ENCODE results near the gene LLGL1.
"Not testable (repeated sequence)": the region's sequence is repeated elsewhere in the genome, so short reads cannot be mapped to it uniquely, and the experiment has no call there.

The LLGL1 gene

GRCh38 chr17:18206962-18207361, 18.5 kb upstream of the LLGL1 start:
- H3K36me3 ChIP-seq (ENCODE audit: control insufficient read depth in 5 of 5, insufficient read depth in 5 of 5, low read length in 5 of 5), result peaks cover 0 to 77% (median 69%) of the 10 kb centered on the region in 5 donors
- H3K9ac ChIP-seq (ENCODE audit: low read length in 5 of 5), result no peak overlapping the region
- H3K9me3 ChIP-seq (ENCODE audit: control insufficient read depth in 5 of 5, low read length in 5 of 5), result no peaks in the 10 kb centered on the region
- H3K4me1 ChIP-seq (ENCODE audit: control insufficient read depth in 5 of 5, insufficient read depth in 5 of 5, low read length in 5 of 5), result peaks cover 0 to 2% (median 0%) of the 10 kb centered on the region in 5 donors
- H3K27ac ChIP-seq (ENCODE audit: low read depth, low read length), result no peak overlapping the region
- H3K4me3 ChIP-seq (ENCODE audit: low read depth in 1 of 5, low read length in 5 of 5), result no peak overlapping the region
- H3K27me3 ChIP-seq (ENCODE audit: control insufficient read depth in 5 of 5, insufficient read depth in 4 of 5, low read length in 5 of 5), result no peaks in the 10 kb centered on the region

- H3K27ac ChIP-seq (ENCODE audit: low read depth, low read length), result no peak overlapping the region
- H3K36me3 ChIP-seq (ENCODE audit: control insufficient read depth in 5 of 5, insufficient read depth in 5 of 5, low read length in 5 of 5), result peaks cover 0 to 75% (median 67%) of the 10 kb centered on the region in 5 donors
- no peaks in the 10 kb centered on the region for H3K27me3 ChIP-seq (ENCODE audit: control insufficient read depth in 5 of 5, insufficient read depth in 4 of 5, low read length in 5 of 5)
- no peak overlapping the region for H3K4me3 ChIP-seq (ENCODE audit: low read depth in 1 of 5, low read length in 5 of 5)
- no peaks in the 10 kb centered on the region for H3K9me3 ChIP-seq (ENCODE audit: control insufficient read depth in 5 of 5, low read length in 5 of 5)
- H3K4me1 ChIP-seq (ENCODE audit: control insufficient read depth in 5 of 5, insufficient read depth in 5 of 5, low read length in 5 of 5), result no peaks in the 10 kb centered on the region
- H3K9ac ChIP-seq (ENCODE audit: low read length in 5 of 5), result no peak overlapping the region
These were observed 17.3 kb upstream of the LLGL1 start for GRCh38 chr17:18208092-18208491.

GRCh38 chr17:18213666-18214270, 11.7 kb upstream of the LLGL1 start:
- peaks cover 0 to 25% (median 22%) of the 10 kb centered on the region in 5 donors for H3K36me3 ChIP-seq (ENCODE audit: control insufficient read depth in 5 of 5, insufficient read depth in 5 of 5, low read length in 5 of 5)
- H3K9ac ChIP-seq (ENCODE audit: low read length in 5 of 5), result no peak overlapping the region
- H3K27me3 ChIP-seq (ENCODE audit: control insufficient read depth in 5 of 5, insufficient read depth in 4 of 5, low read length in 5 of 5), result no peaks in the 10 kb centered on the region
- no peaks in the 10 kb centered on the region for H3K9me3 ChIP-seq (ENCODE audit: control insufficient read depth in 5 of 5, low read length in 5 of 5)
- H3K4me3 ChIP-seq (ENCODE audit: low read depth in 1 of 5, low read length in 5 of 5), result no peak overlapping the region
- H3K4me1 ChIP-seq (ENCODE audit: control insufficient read depth in 5 of 5, insufficient read depth in 5 of 5, low read length in 5 of 5), result peaks cover 3 to 14% (median 10%) of the 10 kb centered on the region in 5 donors
- no peak overlapping the region for H3K27ac ChIP-seq (ENCODE audit: low read depth, low read length)

- not testable (repeated sequence) for H3K27ac ChIP-seq (ENCODE audit: low read depth, low read length); H3K9me3 ChIP-seq (ENCODE audit: control insufficient read depth in 5 of 5, low read length in 5 of 5); H3K27me3 ChIP-seq (ENCODE audit: control insufficient read depth in 5 of 5, insufficient read depth in 4 of 5, low read length in 5 of 5); H3K9ac ChIP-seq (ENCODE audit: low read length in 5 of 5); H3K36me3 ChIP-seq (ENCODE audit: control insufficient read depth in 5 of 5, insufficient read depth in 5 of 5, low read length in 5 of 5); H3K4me3 ChIP-seq (ENCODE audit: low read depth in 1 of 5, low read length in 5 of 5)
- H3K4me1 ChIP-seq (ENCODE audit: control insufficient read depth in 5 of 5, insufficient read depth in 5 of 5, low read length in 5 of 5), result peaks cover 8 to 43% (median 32%) of the 10 kb centered on the region in 5 donors
These were observed 8.5 kb upstream of the LLGL1 start for GRCh38 chr17:18216906-18217305.

- no peak overlapping the region for H3K27ac ChIP-seq (ENCODE audit: low read depth, low read length)
- H3K27me3 ChIP-seq (ENCODE audit: control insufficient read depth in 5 of 5, insufficient read depth in 4 of 5, low read length in 5 of 5), result no peaks in the 10 kb centered on the region
- no peaks in the 10 kb centered on the region for H3K36me3 ChIP-seq (ENCODE audit: control insufficient read depth in 5 of 5, insufficient read depth in 5 of 5, low read length in 5 of 5)
- no peak overlapping the region for H3K4me3 ChIP-seq (ENCODE audit: low read depth in 1 of 5, low read length in 5 of 5)
- no peaks in the 10 kb centered on the region for H3K9me3 ChIP-seq (ENCODE audit: control insufficient read depth in 5 of 5, low read length in 5 of 5)
- H3K4me1 ChIP-seq (ENCODE audit: control insufficient read depth in 5 of 5, insufficient read depth in 5 of 5, low read length in 5 of 5), result peaks cover 8 to 43% (median 32%) of the 10 kb centered on the region in 5 donors
- no peak overlapping the region for H3K9ac ChIP-seq (ENCODE audit: low read length in 5 of 5)
These were observed 7.9 kb upstream of the LLGL1 start for GRCh38 chr17:18217412-18218015.

- no peaks in the 10 kb centered on the region for H3K36me3 ChIP-seq (ENCODE audit: control insufficient read depth in 5 of 5, insufficient read depth in 5 of 5, low read length in 5 of 5)
- no peak overlapping the region for H3K4me3 ChIP-seq (ENCODE audit: low read depth in 1 of 5, low read length in 5 of 5)
- H3K27ac ChIP-seq (ENCODE audit: low read depth, low read length), result peak overlapping the region; percentile 56
- H3K9ac ChIP-seq (ENCODE audit: low read length in 5 of 5), result peak overlapping the region in 1 of 5 donors; percentile 21
- H3K4me1 ChIP-seq (ENCODE audit: control insufficient read depth in 5 of 5, insufficient read depth in 5 of 5, low read length in 5 of 5), result peaks cover 8 to 43% (median 32%) of the 10 kb centered on the region in 5 donors
- no peaks in the 10 kb centered on the region for H3K9me3 ChIP-seq (ENCODE audit: control insufficient read depth in 5 of 5, low read length in 5 of 5)
- no peaks in the 10 kb centered on the region for H3K27me3 ChIP-seq (ENCODE audit: control insufficient read depth in 5 of 5, insufficient read depth in 4 of 5, low read length in 5 of 5)
These were observed 6.5 kb upstream of the LLGL1 start for GRCh38 chr17:18218756-18219415.

- no peaks in the 10 kb centered on the region for H3K9me3 ChIP-seq (ENCODE audit: control insufficient read depth in 5 of 5, low read length in 5 of 5)
- no peaks in the 10 kb centered on the region for H3K27me3 ChIP-seq (ENCODE audit: control insufficient read depth in 5 of 5, insufficient read depth in 4 of 5, low read length in 5 of 5)
- H3K4me3 ChIP-seq (ENCODE audit: low read depth in 1 of 5, low read length in 5 of 5), result no peak overlapping the region
- H3K9ac ChIP-seq (ENCODE audit: low read length in 5 of 5), result peak overlapping the region in 1 of 5 donors; percentile 62
- no peak overlapping the region for H3K27ac ChIP-seq (ENCODE audit: low read depth, low read length)
- H3K36me3 ChIP-seq (ENCODE audit: control insufficient read depth in 5 of 5, insufficient read depth in 5 of 5, low read length in 5 of 5), result no peaks in the 10 kb centered on the region
- H3K4me1 ChIP-seq (ENCODE audit: control insufficient read depth in 5 of 5, insufficient read depth in 5 of 5, low read length in 5 of 5), result peaks cover 4 to 55% (median 44%) of the 10 kb centered on the region in 5 donors
These were observed 1.4 kb upstream of the LLGL1 start for GRCh38 chr17:18224053-18224386.

- Histone ChIP-seq H3K4me3 (ENCODE audit: low read depth in 1 of 5, low read length in 5 of 5) (peak overlapping the region; percentile 57 to 87 (median 65)), H3K9ac (ENCODE audit: low read length in 5 of 5) (peak overlapping the region in 3 of 5 donors; percentile 59 to 64 (median 62)), H3K27ac (ENCODE audit: low read depth, low read length) (peak overlapping the region; percentile 50), H3K4me1 (ENCODE audit: control insufficient read depth in 5 of 5, insufficient read depth in 5 of 5, low read length in 5 of 5) (peaks cover 0 to 50% (median 39%) of the 10 kb centered on the region in 5 donors), H3K9me3 (ENCODE audit: control insufficient read depth in 5 of 5, low read length in 5 of 5) (no peaks in the 10 kb centered on the region), H3K27me3 (ENCODE audit: control insufficient read depth in 5 of 5, insufficient read depth in 4 of 5, low read length in 5 of 5) (no peaks in the 10 kb centered on the region), H3K36me3 (ENCODE audit: control insufficient read depth in 5 of 5, insufficient read depth in 5 of 5, low read length in 5 of 5) (no peaks in the 10 kb centered on the region)
These were observed 881 bp upstream of the LLGL1 start for GRCh38 chr17:18224387-18225120.

GRCh38 chr17:18225642-18226283, 328 bp downstream of the LLGL1 start:
- no peaks in the 10 kb centered on the region for H3K27me3 ChIP-seq (ENCODE audit: control insufficient read depth in 5 of 5, insufficient read depth in 4 of 5, low read length in 5 of 5)
- peak overlapping the region; percentile 77 to 87 (median 85) for H3K4me3 ChIP-seq (ENCODE audit: low read depth in 1 of 5, low read length in 5 of 5)
- no peaks in the 10 kb centered on the region for H3K36me3 ChIP-seq (ENCODE audit: control insufficient read depth in 5 of 5, insufficient read depth in 5 of 5, low read length in 5 of 5)
- H3K9me3 ChIP-seq (ENCODE audit: control insufficient read depth in 5 of 5, low read length in 5 of 5), result no peaks in the 10 kb centered on the region
- peaks cover 0 to 43% (median 36%) of the 10 kb centered on the region in 5 donors for H3K4me1 ChIP-seq (ENCODE audit: control insufficient read depth in 5 of 5, insufficient read depth in 5 of 5, low read length in 5 of 5)
- H3K27ac ChIP-seq (ENCODE audit: low read depth, low read length), result no peak overlapping the region
- H3K9ac ChIP-seq (ENCODE audit: low read length in 5 of 5), result peak overlapping the region in 4 of 5 donors; percentile 78 to 94 (median 90)

Data from subcutaneous abdominal adipose tissue (tissue), 5 donors.